ENCODE measurements around the gene ATG7. TPM values are rescaled to one million over a fixed set of nuclear protein-coding genes. Genes with fewer than 3 reads are reported as not detected.

Gene ATG7
- total RNA-seq, 1 donor from 2014 or later, result 55.0 TPM

GRCh38 chr3:11581237-11582190 is 309.3 kb downstream of the ATG7 start:
- Histone ChIP-seq H3K36me3 (no peaks in the 10 kb centered on the region), H3K9me3 (no peaks in the 10 kb centered on the region), H3K27ac (peak overlapping the region; percentile 72), H3K4me3 (peak overlapping the region; percentile 30 to 43), H3K27me3 (no peaks in the 10 kb centered on the region), H3K4me1 (peaks cover 80% of the 10 kb centered on the region)
- intact Hi-C loops (cut with DNase I), result no loop called here
- no peak for TF ChIP-seq CTCF (IDR thresholded peaks at IDR 0.05)
- TF ChIP-seq POLR2A (IDR thresholded peaks at IDR 0.05), result no peak
- TF ChIP-seq POLR2AphosphoS5 (IDR thresholded peaks at IDR 0.05; ENCODE audit: insufficient read depth in 1 of 2, low read depth in 1 of 2), result no peak
- peak in 1 of 2 donors; percentile 82 for DNase-seq (ENCODE audit: extremely low spot score in 2 of 2)

GRCh38 chr3:11582191-11582968 is 310.2 kb downstream of the ATG7 start:
- Histone ChIP-seq H3K9me3 (no peaks in the 10 kb centered on the region), H3K27me3 (no peaks in the 10 kb centered on the region), H3K27ac (peak overlapping the region; percentile 72), H3K4me1 (peaks cover 80% of the 10 kb centered on the region), H3K4me3 (peak overlapping the region; percentile 30 to 43), H3K36me3 (no peaks in the 10 kb centered on the region)
- TF ChIP-seq POLR2A (IDR thresholded peaks at IDR 0.05), result no peak
- no peak for TF ChIP-seq CTCF (IDR thresholded peaks at IDR 0.05)
- TF ChIP-seq POLR2AphosphoS5 (IDR thresholded peaks at IDR 0.05; ENCODE audit: insufficient read depth in 1 of 2, low read depth in 1 of 2), result peak in 1 of 2 donors; percentile 33
- DNase-seq (ENCODE audit: extremely low spot score in 2 of 2), result peak in 1 of 2 donors; percentile 88
- intact Hi-C loops (cut with DNase I), result no loop called here

- Histone ChIP-seq H3K4me1 (peaks cover 89% of the 10 kb centered on the region), H3K4me3 (no peak overlapping the region), H3K36me3 (no peaks in the 10 kb centered on the region), H3K9me3 (no peaks in the 10 kb centered on the region), H3K27ac (peak overlapping the region; percentile 72), H3K27me3 (no peaks in the 10 kb centered on the region)
- TF ChIP-seq POLR2A (IDR thresholded peaks at IDR 0.05) (no peak), CTCF (IDR thresholded peaks at IDR 0.05) (no peak), POLR2AphosphoS5 (IDR thresholded peaks at IDR 0.05; ENCODE audit: insufficient read depth in 1 of 2, low read depth in 1 of 2) (no peak)
- intact Hi-C loops (cut with DNase I), result no loop called here
- DNase-seq (ENCODE audit: extremely low spot score in 2 of 2), result no peak
Observed at GRCh38 chr3:11583235-11583634, 311.0 kb downstream of the ATG7 start.

GRCh38 chr3:11583638-11584046 is 311.4 kb downstream of the ATG7 start:
- no peaks in the 10 kb centered on the region for H3K9me3 ChIP-seq
- H3K36me3 ChIP-seq, result no peaks in the 10 kb centered on the region
- DNase-seq (ENCODE audit: extremely low spot score in 2 of 2), result peak in 1 of 2 donors; percentile 69
- H3K4me3 ChIP-seq, result no peak overlapping the region
- H3K27ac ChIP-seq, result peak overlapping the region; percentile 72
- no peaks in the 10 kb centered on the region for H3K27me3 ChIP-seq
- no peak for TF ChIP-seq POLR2A (IDR thresholded peaks at IDR 0.05)
- H3K4me1 ChIP-seq, result peaks cover 93% of the 10 kb centered on the region
- intact Hi-C loops (cut with DNase I), result no loop called here

GRCh38 chr3:11584570-11584969 is 312.4 kb downstream of the ATG7 start:
- intact Hi-C loops (cut with DNase I), result no loop called here
- Histone ChIP-seq H3K36me3 (no peaks in the 10 kb centered on the region), H3K4me3 (no peak overlapping the region), H3K9me3 (no peaks in the 10 kb centered on the region), H3K27ac (no peak overlapping the region), H3K27me3 (no peaks in the 10 kb centered on the region), H3K4me1 (peaks cover 96% of the 10 kb centered on the region)
- TF ChIP-seq POLR2AphosphoS5 (IDR thresholded peaks at IDR 0.05; ENCODE audit: insufficient read depth in 1 of 2, low read depth in 1 of 2) (no peak), CTCF (IDR thresholded peaks at IDR 0.05) (no peak), POLR2A (IDR thresholded peaks at IDR 0.05) (no peak)
- DNase-seq (ENCODE audit: extremely low spot score in 2 of 2), result peak in 1 of 2 donors; percentile 64

All from vagina (tissue), 2 donors.